ENCODE measurements around the gene VDAC2. TPM values are rescaled to one million over a fixed set of nuclear protein-coding genes. Genes with fewer than 3 reads are reported as not detected.
"Not testable (repeated sequence)": the region's sequence is repeated elsewhere in the genome, so short reads cannot be mapped to it uniquely, and the experiment has no call there.

Gene VDAC2
- total RNA-seq, 1 donor from 2014 or later, result 124 TPM

DNA sequence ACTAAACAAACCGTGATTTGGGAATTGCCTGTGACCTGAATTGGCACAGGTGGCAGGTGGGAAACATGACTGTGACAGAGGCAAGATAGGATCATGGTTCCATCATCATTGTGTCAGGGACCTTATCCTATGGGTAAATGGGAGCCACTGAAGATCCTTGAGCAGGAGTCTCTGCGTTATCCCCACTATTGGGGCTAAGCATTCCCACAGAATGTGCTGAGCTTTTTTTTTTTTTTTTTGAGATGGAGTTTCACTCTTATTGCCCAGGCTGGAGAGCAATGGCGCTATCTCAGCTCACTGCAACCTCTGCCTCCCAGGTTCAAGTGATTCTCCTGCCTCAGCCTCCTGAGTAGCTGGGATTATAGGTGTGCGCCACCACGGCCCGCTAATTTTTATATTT, 10.6 kb upstream of the VDAC2 start:
- not testable (repeated sequence) for DNase-seq (ENCODE audit: low spot score)

DNA sequence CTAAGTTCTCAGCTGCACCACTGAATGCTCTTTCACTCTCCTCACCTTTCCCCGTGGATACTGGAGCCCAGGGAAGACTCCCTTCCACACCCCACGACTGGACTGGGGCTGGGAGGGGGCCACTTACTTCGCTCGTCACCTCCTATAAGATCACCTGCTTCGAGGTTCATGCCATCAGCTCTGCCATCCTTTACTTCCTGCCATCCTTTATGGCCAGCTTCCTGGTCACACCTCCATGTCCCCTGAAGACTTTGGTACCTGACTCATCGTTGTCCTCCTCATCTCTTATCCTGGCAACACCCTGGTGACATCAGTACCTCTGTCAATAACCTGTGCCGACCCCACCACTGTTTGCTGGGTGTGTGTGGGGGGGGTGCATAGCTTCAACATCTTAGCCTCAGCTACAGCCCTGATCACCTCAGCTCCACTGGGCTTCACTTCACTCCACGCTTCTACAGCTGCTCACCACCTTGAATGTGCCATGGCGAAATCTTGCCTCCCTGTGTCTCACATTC, 8.7 kb upstream of the VDAC2 start:
- DNase-seq (ENCODE audit: low spot score), result no peak

DNA sequence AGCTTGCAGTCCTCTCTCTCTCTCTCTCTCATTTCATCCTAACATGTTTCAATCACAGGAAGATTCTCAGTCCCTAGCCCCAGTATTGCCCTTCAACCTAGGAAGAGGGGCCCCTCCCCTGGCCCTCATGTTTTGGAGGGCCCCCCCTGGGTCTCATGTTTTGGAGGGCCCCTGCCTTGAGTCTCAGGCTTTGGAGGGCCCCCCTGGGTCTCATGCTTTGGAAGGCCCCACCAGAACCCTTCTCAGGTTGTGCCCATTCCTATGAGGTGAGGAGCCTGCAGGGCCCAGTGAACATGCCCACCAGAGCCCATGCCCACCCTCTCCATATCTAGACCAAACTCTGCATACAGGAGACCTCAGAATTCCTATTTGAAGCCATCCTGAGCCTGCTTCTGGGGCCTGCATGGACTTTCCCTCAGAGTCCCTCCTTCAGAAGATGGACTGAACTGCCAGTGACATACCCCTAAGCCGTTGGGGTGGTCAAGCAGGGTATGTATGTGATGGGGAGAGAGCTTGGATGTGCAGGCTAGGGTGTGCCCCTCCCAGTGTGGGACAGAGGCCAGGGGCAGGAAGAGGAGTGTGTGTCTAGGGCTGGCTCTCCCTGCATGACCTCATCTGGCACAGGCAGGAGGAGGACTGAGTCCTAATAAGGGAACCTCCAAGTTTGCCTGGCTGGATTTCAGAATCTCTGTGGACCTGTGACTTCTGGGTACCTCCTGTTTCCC, 8.1 kb upstream of the VDAC2 start:
- peak; percentile 66 for DNase-seq (ENCODE audit: low spot score)

DNA sequence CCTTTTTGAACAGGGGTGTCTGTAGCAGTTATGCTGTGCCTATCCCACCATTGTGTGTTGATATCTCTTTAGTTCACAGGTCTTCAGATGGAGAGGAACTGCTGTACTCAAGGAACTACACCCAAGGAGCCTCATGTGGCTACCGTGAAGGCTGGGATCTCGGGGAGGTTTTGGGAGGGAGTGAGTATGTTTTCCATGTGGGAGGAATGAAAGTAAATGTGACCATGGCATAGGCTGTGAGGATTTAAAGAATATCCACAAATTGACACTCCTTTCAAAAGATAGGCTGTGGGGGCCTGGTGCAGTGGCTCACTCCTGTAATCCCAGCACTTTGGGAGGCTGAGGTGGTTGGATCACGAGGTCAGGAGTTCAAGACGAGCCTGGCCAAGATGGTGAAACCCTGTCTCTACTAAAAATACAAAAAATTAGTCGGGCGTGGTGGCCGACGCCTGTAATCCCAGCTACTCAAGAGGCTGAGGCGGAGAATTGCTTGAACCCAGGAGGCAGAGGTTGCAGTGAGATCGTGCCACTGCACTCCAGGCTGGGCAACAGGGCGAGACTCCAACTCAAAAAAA, 7.5 kb upstream of the VDAC2 start:
- not testable (repeated sequence) for DNase-seq (ENCODE audit: low spot score)

DNA sequence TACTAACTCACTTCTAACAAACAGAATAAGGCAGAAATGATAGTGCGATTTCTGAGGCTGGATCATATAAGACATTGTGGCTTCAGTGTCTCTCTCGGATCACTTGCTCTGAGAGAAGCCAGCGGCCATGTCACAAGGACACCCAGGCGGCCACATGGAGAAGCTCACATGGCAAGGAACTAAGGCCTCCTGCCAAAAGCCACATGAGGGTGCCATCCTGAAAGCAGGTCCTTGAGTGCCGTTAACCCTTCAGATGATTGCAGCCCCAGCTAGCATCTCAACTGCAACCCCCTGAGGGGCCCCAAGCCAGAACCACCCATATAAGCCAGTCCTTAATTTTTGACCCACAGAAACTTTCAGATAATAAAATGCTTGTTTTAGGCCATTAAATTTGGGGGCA, 6.9 kb upstream of the VDAC2 start:
- DNase-seq (ENCODE audit: low spot score), result no peak

DNA sequence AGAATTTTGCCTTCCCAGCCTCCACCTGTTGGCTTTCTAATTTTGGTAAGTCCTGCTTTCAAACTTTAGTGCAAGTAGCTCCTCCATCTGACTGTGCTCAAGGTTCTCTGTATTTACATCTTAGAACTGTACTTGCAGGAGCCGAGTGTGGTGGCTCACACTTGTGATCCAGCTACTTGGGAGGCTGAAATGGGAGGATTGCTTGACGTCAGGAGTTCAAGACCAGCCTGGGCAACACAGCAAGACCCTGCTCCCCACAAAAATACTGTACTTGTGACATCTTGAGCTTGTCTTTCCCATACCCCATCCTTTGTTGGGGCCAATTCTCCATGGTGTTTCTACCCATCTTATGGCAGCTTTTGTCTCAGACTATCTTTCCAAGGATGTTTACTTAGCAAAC, 4.7 kb upstream of the VDAC2 start:
- no peak for DNase-seq (ENCODE audit: low spot score)

DNA sequence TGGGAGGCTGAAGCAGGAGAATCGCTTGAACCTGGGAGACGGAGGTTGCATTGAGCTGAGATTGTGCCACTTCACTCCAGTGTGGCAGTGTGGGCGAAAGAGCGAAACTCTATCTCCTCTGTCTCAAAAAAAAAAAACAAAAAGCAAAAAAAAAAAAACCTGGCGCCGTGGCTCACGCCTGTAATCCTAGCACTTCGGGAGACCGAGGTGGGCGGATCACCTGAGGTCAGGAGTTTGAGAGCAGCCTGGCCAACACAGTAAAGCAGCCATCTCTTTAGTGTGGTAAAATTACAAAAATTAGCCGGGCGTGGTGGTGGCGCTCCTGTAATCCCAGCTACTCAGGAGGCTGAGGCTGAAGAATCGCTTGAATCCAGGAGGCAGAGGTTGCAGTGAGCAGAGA, 4.0 kb upstream of the VDAC2 start:
- DNase-seq (ENCODE audit: low spot score), result not testable (repeated sequence)

DNA sequence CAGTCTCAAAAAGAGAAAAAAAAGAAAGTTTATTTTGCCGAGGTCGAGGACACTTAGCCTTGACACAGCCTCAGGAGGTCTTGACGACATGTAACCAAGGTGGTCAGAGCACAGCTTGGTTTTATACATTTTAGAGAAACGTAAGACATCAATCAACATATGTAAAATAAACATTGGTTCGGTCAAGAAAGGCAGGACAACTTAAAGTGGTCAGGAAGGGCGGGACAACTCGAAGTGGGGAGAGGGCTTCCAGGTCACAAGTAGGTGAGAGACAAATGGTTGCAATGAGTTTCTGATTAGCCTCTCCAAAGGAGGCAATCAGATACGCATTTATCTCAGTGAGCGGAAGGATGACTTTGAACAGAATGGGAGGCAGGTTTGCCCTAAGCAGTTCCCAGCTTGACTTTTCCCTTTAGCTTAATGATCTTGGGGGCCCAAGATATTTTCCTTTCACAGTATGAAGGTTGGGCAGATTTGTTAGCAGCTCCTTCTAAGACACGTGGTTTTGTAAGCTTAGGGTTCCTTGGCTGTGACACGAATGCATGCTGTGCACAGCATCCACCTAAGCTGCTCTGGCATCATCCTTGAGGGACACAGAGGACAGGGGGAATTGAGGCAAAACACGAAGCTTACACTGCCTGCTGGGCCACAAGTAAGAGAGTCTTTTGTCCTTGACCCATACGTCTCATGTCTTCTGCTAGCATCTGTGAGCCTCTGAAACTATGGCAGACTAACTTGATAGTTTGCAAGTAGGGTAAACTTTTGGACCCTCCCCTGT, 3.3 kb upstream of the VDAC2 start:
- DNase-seq (ENCODE audit: low spot score), result no peak

DNA sequence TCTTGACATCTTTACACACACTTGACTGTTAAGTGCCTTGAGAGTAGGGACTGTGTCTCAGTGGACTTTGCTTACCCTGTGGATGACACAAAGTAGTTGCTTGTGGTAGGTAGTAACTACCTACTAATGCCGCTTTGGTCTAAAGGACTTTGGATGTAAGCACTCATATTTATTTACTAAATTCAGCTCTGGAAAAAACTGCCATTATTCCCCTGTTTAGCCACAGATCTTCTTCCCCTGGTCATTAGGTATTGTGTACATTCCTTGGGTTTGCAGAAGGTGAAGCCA, 2.8 kb upstream of the VDAC2 start:
- DNase-seq (ENCODE audit: low spot score), result no peak

DNA sequence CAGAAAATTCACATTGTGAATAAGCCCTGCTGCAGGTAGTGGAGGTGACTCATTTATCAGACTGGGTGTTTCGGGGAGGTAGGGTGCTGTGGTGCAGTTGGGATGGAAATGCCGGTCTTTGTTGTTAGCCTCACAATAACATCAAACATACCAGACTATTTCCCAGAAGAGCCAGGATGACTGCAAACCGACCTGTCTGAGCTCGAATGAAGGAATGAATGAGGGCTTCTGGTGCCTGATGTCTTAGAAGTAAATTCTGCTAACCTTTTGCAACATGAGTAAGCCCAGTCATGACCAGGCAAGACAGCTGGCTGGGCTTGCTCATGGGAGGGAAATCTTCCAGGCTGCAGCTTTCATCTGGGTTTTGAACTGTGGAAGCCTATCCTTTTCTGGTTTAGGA, 2.4 kb upstream of the VDAC2 start:
- no peak for DNase-seq (ENCODE audit: low spot score)

DNA sequence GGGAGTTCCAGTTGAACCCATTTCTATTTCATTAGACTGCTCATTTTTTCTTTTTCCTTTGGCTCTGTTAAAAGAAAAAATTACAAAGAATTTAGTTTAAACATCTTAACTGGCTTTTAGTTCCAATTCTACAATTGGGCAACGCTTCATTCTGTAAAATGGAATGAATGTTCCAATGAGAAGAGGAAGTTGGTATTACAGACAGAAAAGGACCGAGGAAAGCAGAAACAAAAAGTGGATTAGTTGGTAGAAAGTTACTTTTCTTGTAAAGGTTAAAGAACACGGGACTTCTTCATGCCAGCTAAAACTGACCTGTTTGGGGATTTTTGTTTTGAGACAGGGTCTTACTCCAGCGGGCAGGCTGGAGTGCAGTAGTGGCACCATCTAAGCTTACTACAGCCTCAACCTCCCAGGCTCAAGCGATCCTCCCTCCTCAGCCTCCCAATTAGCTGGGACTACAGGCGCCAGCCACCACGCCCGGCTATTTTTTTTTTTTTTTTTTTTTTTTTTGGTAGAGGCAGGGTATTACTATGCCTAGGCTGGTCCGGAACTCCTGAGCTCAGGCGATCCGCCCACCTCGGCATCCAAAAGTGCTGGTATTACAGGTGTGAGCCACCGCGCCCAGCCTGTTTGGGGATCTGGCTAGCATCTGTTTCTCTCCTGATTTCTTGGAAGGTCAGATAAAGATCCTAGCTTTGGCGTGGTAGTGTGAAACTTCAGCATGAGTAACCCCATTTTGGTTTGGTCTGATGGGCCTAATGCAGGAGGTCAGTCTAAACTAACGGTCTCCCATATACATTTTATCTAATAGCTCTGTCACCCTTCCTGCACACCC, 1.3 kb upstream of the VDAC2 start:
- DNase-seq (ENCODE audit: low spot score), result no peak

DNA sequence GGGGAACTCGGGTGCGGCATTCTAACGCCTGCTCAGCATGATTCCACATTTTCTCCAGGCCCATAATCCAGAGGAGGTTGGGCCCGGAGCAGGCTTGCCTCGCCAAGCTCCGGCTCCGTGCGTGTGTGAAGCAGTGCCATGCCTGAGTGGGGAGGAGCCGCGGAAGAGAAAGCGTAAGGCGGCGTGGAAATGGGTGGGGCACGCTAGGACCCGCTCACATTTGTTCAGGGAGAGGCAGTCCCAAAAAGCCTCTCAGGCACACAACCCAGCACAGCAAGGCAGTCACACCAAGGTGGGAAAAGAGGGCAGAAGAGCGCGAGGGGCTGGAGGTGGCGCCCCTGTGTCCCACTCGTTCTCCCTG, 695 bp upstream of the VDAC2 start:
- DNase-seq (ENCODE audit: low spot score), result peak; percentile 88

DNA sequence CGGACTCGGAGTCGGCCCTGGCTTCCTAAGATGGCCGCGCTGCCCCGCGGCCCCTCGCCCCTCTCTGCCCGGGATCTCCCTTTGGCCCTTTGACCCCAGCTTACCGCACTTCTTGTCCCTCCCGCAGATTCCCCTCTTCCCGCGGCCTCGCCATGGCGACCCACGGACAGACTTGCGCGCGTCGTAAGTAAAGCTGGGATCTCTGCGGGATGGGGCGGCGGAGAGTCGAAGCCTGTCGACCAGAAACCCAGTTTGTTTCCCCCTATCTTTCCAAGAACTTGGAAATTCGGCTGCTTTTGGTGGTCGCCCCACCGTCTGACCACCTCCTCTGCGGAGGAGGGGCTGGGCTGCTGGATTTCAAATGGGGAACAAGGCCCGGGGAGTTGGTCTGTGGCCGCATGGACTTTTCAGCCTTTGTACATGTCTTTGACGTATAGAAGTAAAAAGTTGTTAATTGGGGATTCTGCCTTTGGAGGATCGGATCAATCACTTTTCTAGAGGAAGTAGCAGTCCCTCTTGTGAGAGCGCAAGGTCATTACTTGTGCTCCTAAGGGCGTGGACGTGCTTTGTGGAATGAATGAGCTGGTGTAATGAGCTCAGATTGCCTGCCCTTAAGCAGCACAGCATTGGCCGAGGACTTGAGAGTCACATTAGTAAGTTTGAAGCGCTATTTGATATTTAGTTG, 553 bp downstream of the VDAC2 start:
- DNase-seq (ENCODE audit: low spot score), result peak; percentile 53

DNA sequence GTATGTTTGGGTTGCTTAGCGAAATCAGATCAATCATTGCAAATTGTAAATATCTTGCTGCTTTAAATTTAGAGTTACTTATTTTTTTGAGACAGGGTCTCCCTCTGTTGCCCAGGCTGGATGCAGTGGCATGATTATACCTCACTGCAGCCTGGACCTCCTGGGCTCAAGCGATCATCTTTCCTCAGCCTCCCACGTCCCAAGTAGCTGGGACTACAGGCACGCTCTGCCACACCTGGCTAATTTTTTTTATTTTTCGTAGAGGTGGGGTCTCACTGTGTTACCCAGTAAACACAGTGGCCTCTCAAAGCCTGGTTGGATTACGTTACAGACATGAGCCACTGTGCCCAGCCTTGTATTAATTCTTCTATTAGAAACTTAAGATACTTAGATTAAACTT, 1.7 kb downstream of the VDAC2 start:
- no peak for DNase-seq (ENCODE audit: low spot score)

DNA sequence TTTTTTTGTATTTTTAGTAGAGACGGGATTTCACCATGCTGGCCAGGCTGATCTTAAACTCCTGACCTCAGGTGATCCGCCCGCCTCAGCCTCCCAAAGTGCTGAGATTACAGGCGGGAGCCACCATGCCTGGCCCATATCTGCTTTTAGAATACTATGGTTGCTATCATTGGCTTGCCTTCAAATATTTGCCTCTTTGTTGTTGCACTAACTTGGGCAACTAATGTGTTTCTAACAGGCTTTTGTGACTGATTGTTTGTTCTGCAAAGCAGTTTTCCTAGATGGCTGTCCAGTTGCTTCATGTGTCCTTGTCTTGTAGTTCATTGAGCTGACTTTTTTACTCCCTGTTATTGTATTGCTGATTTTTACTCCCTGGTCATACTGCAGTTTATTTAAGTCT, 9.7 kb downstream of the VDAC2 start:
- no peak for DNase-seq (ENCODE audit: low spot score)

DNA sequence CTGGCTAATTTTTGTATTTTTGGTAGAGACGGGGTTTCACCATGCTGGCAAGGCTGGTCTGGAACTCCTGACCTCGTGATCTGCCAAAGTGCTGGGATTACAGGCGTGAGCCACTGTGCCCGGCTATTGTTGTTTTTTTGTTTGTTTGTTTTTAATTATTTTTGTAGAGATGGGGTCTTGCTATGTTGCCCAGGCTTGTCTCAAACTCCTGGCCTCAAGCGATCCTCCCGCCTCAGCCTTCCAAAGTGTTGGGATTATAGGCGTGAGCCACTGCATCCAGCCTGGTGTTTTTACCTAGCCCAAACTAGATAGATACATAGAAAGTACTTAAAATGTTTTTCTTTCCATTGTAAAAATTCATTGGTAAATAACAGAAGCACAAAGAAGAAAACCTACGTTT, 10.9 kb downstream of the VDAC2 start:
- DNase-seq (ENCODE audit: low spot score), result not testable (repeated sequence)

DNA sequence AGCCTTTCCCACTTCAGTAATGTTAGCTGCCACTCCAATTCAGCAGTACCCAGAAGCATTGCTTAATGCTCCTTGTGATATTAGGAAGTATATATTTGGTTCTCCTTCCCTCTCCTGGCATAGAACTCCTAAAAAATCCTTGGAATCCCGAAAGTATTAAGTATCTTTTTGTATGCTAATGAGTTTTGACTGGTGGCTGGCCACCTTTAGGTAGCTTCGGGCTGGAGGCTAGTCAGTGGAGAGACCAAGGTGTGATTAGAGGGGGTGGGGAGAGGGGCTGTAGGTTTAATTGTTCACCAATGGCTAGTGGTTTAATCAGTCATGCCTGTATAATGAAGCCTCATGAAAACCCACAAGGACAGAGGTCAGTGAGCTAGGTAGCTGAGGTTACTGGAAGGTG, 12.9 kb downstream of the VDAC2 start:
- DNase-seq (ENCODE audit: low spot score), result no peak

DNA sequence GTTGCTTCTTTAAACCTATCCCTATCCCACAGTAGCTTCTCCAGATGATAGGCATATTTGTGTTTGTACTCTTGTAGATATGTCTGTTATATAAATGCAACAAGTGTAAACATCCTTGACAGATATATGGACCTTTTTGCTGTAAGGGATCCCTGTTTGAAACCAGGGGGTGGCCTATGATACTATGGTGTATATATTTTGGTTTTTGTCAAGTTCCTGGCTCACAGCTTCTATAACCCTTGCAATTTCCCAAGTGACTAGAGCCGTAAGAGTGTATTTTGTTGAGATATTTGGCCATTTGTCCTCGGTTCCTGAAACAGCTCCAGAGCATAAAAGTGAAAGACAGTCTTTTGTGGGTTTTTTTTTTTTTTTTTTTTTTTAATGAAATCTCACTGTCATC, 15.5 kb downstream of the VDAC2 start:
- no peak for DNase-seq (ENCODE audit: low spot score)

DNA sequence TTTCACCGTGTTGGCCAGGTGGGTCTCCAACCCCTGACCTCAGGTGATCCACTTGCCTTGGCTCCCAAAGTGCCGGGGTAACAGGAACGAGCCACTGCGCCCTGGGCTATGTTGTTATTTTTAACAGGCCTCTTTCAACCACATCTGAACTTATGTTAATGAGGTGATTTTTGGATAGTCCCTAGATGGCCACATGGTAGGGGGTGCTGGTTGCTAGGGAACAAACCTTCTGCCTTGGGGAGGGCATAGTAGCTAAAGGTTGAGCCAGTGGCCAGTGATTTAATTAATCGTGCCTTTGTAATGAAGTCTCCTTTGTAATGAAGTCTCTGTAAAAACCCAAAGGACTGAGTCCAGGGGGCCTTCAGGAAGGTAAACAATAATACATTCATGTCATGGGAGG, 16.1 kb downstream of the VDAC2 start:
- DNase-seq (ENCODE audit: low spot score), result no peak

DNA sequence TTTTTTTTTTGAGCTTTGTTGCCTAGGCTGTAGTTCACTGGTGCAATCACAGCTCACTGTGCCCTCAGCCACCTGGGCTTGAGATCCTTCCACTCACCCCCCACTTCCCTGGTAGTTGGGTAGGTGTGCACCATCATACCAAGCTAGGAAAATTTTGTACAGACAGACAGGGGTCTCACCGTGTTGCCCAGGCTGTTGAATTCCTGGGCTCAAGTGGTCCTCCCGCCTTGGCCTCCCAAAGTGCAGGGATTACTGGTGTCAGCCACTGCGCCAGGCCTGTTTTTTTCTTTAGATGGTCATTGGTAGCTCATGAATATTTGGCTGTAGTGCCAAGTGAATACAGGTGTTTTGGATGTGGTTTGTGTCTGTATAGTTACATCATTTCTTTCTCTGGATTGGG, 17.7 kb downstream of the VDAC2 start:
- DNase-seq (ENCODE audit: low spot score), result no peak

DNA sequence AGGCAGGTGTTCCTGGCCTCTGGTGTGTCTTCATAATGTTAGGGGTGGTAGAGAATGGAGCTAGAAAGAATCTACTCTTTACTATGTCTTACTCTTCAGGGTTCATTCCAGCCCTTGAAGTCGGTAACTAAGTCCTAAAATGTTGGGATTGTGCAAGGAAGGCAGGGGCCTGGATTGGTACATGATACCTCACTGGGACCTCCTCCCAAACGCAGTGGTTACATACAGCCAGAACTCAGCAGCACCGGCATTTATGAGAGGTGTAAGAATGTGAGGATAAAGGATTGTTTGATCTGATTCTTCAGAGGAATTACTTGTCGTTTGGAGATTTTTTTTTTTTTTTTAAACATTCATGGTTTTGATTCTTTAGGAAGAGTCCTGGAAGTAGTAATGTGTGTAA, 18.2 kb downstream of the VDAC2 start:
- no peak for DNase-seq (ENCODE audit: low spot score)

DNA sequence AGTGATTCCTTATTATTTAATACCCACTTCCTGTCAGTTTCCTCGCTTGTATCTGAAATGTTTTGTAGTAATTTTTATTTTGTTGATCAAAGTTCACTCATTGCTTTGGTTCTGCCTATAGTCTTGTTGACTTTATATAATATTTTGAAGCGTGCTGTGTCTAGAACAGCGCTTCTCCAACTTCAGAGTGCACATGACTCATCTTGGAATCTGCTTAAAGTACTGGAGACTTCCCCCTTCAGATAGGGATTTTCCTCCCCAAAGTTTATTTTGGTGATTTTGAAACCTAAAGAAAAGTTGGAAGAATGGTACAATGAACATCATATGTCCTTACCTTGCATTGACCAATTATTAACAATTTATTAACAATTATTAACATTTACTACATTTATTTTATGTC, 19.4 kb downstream of the VDAC2 start:
- no peak for DNase-seq (ENCODE audit: low spot score)

All from ureter (tissue), 1 donor.